Activated B cell treated with CpG ODN at 0.5 μM for 24 hours (primary cell): ENCODE results near the gene LSM14A. TPM values are rescaled to one million over a fixed set of nuclear protein-coding genes. Genes with fewer than 3 reads are reported as not detected.
A peak's percentile ranks its signal among the peaks of the same experiment; 100 is the strongest.

ENCODE experiments used
- ATAC-seq: fragments of 200-7000 bp; cut with Tn5 transposase; one replicate; pipeline ENCODE4 v1.10.0; 2021; ENCODE audit warnings: low read depth, mild to moderate bottlenecking, moderate library complexity
- CTCF ChIA-PET: fragments of 350-600 bp; sonication (Branson Sonifier 250); formaldehyde crosslinking; loops from one replicate; lab custom pipeline; 2021; ENCODE audit warnings: antibody characterized with exemption; lab: Charles Lee
- POLR2A ChIA-PET: fragments of 350-600 bp; sonication (Branson Sonifier 250); formaldehyde crosslinking; loops from one replicate; lab custom pipeline; 2021; ENCODE audit warnings: antibody characterized with exemption; lab: Charles Lee
- DNase-seq: peaks from one replicate; pipeline ENCODE4 v3.0.0; 2022
- H3K27ac Mint-ChIP-seq: one replicate; pipeline ENCODE4 v1.8.0; 2020; ENCODE audit warnings: mixed read lengths
- H3K27me3 Mint-ChIP-seq: one replicate; pipeline ENCODE4 v1.8.0; 2021; ENCODE audit warnings: mixed read lengths
- H3K36me3 Mint-ChIP-seq: one replicate; pipeline ENCODE4 v1.8.0; 2021; ENCODE audit warnings: low read depth, mixed read lengths
- H3K4me1 Mint-ChIP-seq: one replicate; pipeline ENCODE4 v1.8.0; 2021; ENCODE audit warnings: mixed read lengths
- H3K4me3 Mint-ChIP-seq: one replicate; pipeline ENCODE4 v1.8.0; 2020; ENCODE audit warnings: mild to moderate bottlenecking, mixed read lengths
- H3K9me3 Mint-ChIP-seq: one replicate; pipeline ENCODE4 v1.8.0; 2020; ENCODE audit warnings: mixed read lengths
- intact Hi-C: fragments of 100-400 bp; cut with micrococcal nuclease; formaldehyde crosslinking; loops from one replicate; pipeline ENCODE4 v1.15.1; 2024
- total RNA-seq: library from RNA; stranded (reverse); gene quantifications from 2 replicates; pipeline ENCODE4 v1.2.3, GENCODE V29; 2022
- TF ChIP-seq, protein P1 (sequence below): fragments of 200-600 bp; IDR thresholded peaks from one replicate; pipeline ENCODE4 v1.8.0; 2022; ENCODE audit warnings: antibody characterized with exemption, mild to moderate bottlenecking

Gene LSM14A
- total RNA-seq, 1 donor from 2014 or later = 136 TPM

DNA sequence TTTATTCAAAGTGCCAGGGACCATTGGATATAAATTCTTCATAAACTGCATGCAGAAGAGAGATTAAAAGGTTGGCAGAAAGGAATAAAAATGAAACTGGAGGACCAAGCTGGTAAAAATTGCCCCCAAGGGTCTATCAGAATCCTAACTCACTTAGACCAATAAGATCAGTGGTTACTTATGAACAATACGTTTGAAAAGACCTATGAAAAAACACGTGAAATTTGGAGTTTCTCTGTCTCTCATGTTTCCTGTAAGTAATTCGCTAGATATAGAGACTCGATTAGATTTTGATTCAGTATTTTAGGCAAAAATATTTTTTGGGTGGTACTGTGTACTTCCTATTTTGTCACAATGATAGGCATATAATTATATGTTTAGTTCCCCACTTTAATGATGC lies 104.9 kb downstream of the LSM14A start:
- DNase-seq = no peak
- intact Hi-C loops = no loop called here
- Mint-ChIP-seq H3K27me3 (no peaks in the 10 kb centered on the region), H3K36me3 (peaks cover 10% of the 10 kb centered on the region), H3K4me1 (peaks cover 63% of the 10 kb centered on the region), H3K9me3 (no peaks in the 10 kb centered on the region), H3K27ac (peak overlapping the region; percentile 62), H3K4me3 (peak overlapping the region; percentile 15)
- CTCF ChIA-PET = no interaction called here
- POLR2A ChIA-PET = interaction anchor here (1.3 kb wide), 1 partner anchor 37 kb away, joined by 3 read pairs; no protein-coding TSS in a partner anchor
- TF ChIP-seq, protein P1, sequence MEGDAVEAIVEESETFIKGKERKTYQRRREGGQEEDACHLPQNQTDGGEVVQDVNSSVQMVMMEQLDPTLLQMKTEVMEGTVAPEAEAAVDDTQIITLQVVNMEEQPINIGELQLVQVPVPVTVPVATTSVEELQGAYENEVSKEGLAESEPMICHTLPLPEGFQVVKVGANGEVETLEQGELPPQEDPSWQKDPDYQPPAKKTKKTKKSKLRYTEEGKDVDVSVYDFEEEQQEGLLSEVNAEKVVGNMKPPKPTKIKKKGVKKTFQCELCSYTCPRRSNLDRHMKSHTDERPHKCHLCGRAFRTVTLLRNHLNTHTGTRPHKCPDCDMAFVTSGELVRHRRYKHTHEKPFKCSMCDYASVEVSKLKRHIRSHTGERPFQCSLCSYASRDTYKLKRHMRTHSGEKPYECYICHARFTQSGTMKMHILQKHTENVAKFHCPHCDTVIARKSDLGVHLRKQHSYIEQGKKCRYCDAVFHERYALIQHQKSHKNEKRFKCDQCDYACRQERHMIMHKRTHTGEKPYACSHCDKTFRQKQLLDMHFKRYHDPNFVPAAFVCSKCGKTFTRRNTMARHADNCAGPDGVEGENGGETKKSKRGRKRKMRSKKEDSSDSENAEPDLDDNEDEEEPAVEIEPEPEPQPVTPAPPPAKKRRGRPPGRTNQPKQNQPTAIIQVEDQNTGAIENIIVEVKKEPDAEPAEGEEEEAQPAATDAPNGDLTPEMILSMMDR = no peak
- no peak for ATAC-seq

DNA sequence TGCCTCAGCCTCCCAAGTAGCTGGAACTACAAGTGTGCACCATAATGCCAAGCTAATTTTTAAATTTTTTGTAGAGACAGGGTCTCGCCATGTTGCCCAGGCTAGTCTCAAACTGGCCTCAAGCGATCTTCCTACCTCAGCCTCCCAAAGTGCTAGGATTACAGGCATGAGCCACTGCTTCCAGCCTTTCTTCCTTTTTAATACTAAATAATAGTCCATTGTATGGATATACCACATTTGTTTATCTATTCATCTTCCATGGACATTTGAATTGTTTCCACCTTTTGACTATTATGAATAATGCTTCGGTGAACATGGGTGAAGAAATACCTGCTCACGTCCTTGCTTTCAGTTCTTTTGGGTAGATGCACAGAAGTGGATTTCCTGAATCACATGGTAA lies 106.5 kb downstream of the LSM14A start:
- H3K4me3 Mint-ChIP-seq = no peak overlapping the region
- intact Hi-C loops = no loop called here
- DNase-seq (no peak), ATAC-seq (no peak)
- no peaks in the 10 kb centered on the region for H3K9me3 Mint-ChIP-seq
- TF ChIP-seq, protein P1 = no peak
- POLR2A ChIA-PET = no interaction called here
- H3K27me3 Mint-ChIP-seq = no peaks in the 10 kb centered on the region
- CTCF ChIA-PET = no interaction called here
- no peak overlapping the region for H3K27ac Mint-ChIP-seq
- H3K4me1 Mint-ChIP-seq = peaks cover 60% of the 10 kb centered on the region
- H3K36me3 Mint-ChIP-seq = peaks cover 12% of the 10 kb centered on the region

Other genes starting within 250 kb of the LSM14A start
- 30.6 and 33.6 TPM in 2 replicates for gene GARRE1, start 82.0 kb downstream of the LSM14A start, total RNA-seq
- gene GPI, start 192.7 kb downstream of the LSM14A start, total RNA-seq = 144 and 151 TPM in 2 replicates
- 13.4 and 18.6 TPM in 2 replicates for gene PDCD2L, start 231.9 kb downstream of the LSM14A start, total RNA-seq